ENCODE data around the gene CHTF18. TPM values are rescaled to one million over a fixed set of nuclear protein-coding genes. Genes with fewer than 3 reads are reported as not detected.
A peak's percentile ranks its signal among the peaks of the same experiment; 100 is the strongest.

The CHTF18 gene
- total and polyA plus RNA-seq, 9 of the 15 experiments (the other 6 are each of a cell fraction or from before 2014, with no cell fraction given): 2.5 to 123 (median 17.0) TPM

DNA sequence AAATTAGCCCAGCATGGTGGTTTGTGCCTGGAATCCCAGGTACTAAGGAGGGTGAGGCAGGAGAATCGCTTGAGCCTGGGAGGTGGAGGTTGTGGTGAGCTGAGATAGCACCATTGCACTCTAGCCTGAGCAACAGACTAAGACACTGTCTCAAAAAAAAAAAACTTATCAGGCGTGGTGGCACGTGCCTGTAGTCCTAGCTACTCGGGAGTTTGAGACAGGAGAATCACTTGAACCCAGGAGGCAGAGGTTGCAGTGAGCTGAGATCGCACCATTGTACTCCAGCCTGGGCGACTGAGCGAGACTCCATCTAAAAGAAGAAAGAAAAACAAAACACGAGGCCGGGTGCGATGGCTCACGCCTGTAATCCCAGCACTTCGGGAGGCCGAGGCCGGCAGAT is 45.5 kb upstream of the CHTF18 start (continued):
- TF ChIP-seq MGA (IDR thresholded peaks at IDR 0.05): peak; percentile 90
- peak; percentile 24; the same call in 1 of the 2 replicates for TF ChIP-seq CBFA2T3 (IDR thresholded peaks at IDR 0.05)
